SK-N-SH treated with all-trans-retinoic acid at 6 μM for 48 hours (cell line): ENCODE data around the gene FOXO3.

Experiments used
- ATAC-seq: fragments of 200-7000 bp; cut with Tn5 transposase; 3 replicates; pipeline ENCODE4 v1.9.1; 2020; ENCODE audit warnings: mild to moderate bottlenecking, moderate library complexity
- ARNTL ChIP-seq: fragments of 450-650 bp; formaldehyde crosslinking; IDR thresholded peaks from 2 replicates; pipeline ENCODE4 v1.5.0; 2020; ENCODE audit warnings: low read depth, mild to moderate bottlenecking, moderate library complexity, borderline replicate concordance
- BACH2 ChIP-seq: fragments of 250-450 bp; sonication (Bioruptor Pico); IDR thresholded peaks from 2 replicates; pipeline ENCODE4 v1.9.0; 2021; ENCODE audit warnings: mild to moderate bottlenecking, borderline replicate concordance
- ESRRG ChIP-seq: fragments of 250-450 bp; sonication (Bioruptor Pico); IDR thresholded peaks from 2 replicates; pipeline ENCODE4 v1.6.1; 2021; ENCODE audit warnings: mild to moderate bottlenecking
- ISL1 ChIP-seq: fragments of 250-450 bp; sonication (Bioruptor Pico); IDR thresholded peaks from 2 replicates; pipeline ENCODE4 v2.1.2; 2022; ENCODE audit warnings: mild to moderate bottlenecking, moderate library complexity
- OSR1 ChIP-seq: fragments of 250-450 bp; sonication (Bioruptor Pico); IDR thresholded peaks from 2 replicates; pipeline ENCODE4 v1.8.0; 2022; ENCODE audit warnings: moderate library complexity, mild to moderate bottlenecking, inconsistent platforms
- PPARA ChIP-seq: fragments of 250-450 bp; sonication (Bioruptor Pico); IDR thresholded peaks from 2 replicates; pipeline ENCODE4 v1.5.0; 2020; ENCODE audit warnings: mild to moderate bottlenecking, borderline replicate concordance
- SNAI2 ChIP-seq: fragments of 250-450 bp; sonication (Bioruptor Pico); IDR thresholded peaks from 2 replicates; pipeline ENCODE4 v1.5.0; 2020; ENCODE audit warnings: mild to moderate bottlenecking, moderate library complexity
- TCF4 ChIP-seq: fragments of 250-450 bp; sonication (Bioruptor Pico); IDR thresholded peaks from 2 replicates; pipeline ENCODE4 v1.8.0; 2021; ENCODE audit warnings: mild to moderate bottlenecking, moderate library complexity, borderline replicate concordance
- TOX ChIP-seq: fragments of 250-450 bp; sonication (Bioruptor Pico); IDR thresholded peaks from 2 replicates; pipeline ENCODE4 v1.8.0; 2021; ENCODE audit warnings: mild to moderate bottlenecking, moderate library complexity, borderline replicate concordance
- ZC3H10 ChIP-seq: fragments of 250-450 bp; sonication (Bioruptor Pico); IDR thresholded peaks from 2 replicates; pipeline ENCODE4 v1.5.1; 2021; ENCODE audit warnings: mild to moderate bottlenecking, moderate library complexity
- ZFP30 ChIP-seq: fragments of 450-650 bp; formaldehyde crosslinking; IDR thresholded peaks from 2 replicates; pipeline ENCODE4 v1.5.0; 2022; ENCODE audit warnings: mild to moderate bottlenecking, moderate library complexity
- ZNF565 ChIP-seq: fragments of 450-650 bp; formaldehyde crosslinking; conservative IDR thresholded peaks from 2 replicates; pipeline ENCODE4 v1.5.0; 2020; ENCODE audit warnings: low read depth, mild to moderate bottlenecking, moderate library complexity
- ZNF70 ChIP-seq: fragments of 450-650 bp; formaldehyde crosslinking; IDR thresholded peaks from 2 replicates; pipeline ENCODE4 v1.5.0; 2020; ENCODE audit warnings: mild to moderate bottlenecking, moderate library complexity
- ZNF8 ChIP-seq: fragments of 450-650 bp; formaldehyde crosslinking; IDR thresholded peaks from 2 replicates; pipeline ENCODE4 v1.5.0; 2020; ENCODE audit warnings: mild to moderate bottlenecking, moderate library complexity
- TF ChIP-seq, protein P1 (sequence below): fragments of 250-450 bp; sonication (Bioruptor Pico); IDR thresholded peaks from 2 replicates; pipeline ENCODE4 v1.5.1; 2020; ENCODE audit warnings: low read depth, mild to moderate bottlenecking, moderate library complexity
- TF ChIP-seq, protein P2 (sequence below): fragments of 250-450 bp; sonication (Bioruptor Pico); IDR thresholded peaks from 2 replicates; pipeline ENCODE4 v1.5.1; 2021; ENCODE audit warnings: mild to moderate bottlenecking, moderate library complexity
- TF ChIP-seq, protein P3 (sequence below): fragments of 250-450 bp; sonication (Bioruptor Pico); IDR thresholded peaks from 2 replicates; pipeline ENCODE4 v1.8.0; 2021; ENCODE audit warnings: low read depth, mild to moderate bottlenecking, moderate library complexity, borderline replicate concordance
- TF ChIP-seq, protein P4 (sequence below): fragments of 250-450 bp; sonication (Bioruptor Pico); IDR thresholded peaks from 2 replicates; pipeline ENCODE4 v1.8.0; 2020; ENCODE audit warnings: mild to moderate bottlenecking, moderate library complexity, borderline replicate concordance

The FOXO3 gene

DNA sequence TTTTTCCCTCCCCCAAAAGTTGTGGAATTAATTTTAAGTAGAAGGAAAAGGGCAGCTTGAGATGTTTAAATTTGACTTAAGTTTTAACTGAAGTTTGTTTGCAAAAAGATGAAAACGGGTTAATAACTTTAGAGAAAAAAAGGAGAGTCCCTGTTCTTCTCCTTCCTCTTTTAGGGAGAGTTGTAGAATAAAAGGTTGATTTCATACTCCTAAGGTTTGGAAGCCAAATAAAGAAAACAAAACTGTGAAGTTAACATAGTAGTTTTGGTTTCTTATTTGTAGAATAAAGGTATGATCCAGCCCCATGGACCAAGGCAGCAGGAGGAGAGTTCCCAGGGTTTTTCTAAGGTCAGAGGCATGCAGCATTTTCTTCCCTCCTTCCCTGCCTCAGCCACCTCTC is 33.4 kb downstream of the FOXO3 start (continued):
- TF ChIP-seq, protein P1, sequence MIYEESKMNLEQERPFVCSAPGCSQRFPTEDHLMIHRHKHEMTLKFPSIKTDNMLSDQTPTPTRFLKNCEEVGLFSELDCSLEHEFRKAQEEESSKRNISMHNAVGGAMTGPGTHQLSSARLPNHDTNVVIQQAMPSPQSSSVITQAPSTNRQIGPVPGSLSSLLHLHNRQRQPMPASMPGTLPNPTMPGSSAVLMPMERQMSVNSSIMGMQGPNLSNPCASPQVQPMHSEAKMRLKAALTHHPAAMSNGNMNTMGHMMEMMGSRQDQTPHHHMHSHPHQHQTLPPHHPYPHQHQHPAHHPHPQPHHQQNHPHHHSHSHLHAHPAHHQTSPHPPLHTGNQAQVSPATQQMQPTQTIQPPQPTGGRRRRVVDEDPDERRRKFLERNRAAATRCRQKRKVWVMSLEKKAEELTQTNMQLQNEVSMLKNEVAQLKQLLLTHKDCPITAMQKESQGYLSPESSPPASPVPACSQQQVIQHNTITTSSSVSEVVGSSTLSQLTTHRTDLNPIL, result no peak

DNA sequence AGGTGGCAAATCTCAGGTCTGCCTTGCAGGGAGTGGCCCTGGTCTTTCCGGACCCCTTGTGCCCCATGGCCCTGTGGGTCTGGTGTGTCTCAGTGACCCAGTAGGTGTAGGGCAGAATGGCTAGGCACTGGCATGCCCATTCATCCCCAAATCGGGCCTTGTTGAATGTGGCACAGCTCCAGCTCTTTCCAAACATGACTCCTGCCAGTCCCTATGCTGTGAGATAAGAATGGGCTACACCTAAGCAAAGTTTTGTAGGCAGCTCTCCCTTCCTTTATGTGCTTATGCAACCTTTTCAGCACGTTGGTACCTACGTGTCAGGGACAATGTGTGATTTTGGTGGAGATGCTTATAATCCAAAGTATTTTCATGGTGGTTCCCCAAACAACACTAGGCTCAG is 33.9 kb downstream of the FOXO3 start:
- TF ChIP-seq ESRRG (CRISPR knock-in tag) (no peak), TCF4 (CRISPR knock-in tag) (no peak), BACH2 (CRISPR knock-in tag) (no peak), ARNTL (CRISPR knock-in tag) (no peak), PPARA (no peak), ZC3H10 (no peak), ZNF565 (no peak), SNAI2 (no peak), ZFP30 (no peak), OSR1 (CRISPR knock-in tag) (no peak), TOX (no peak), ZNF8 (CRISPR knock-in tag) (no peak; the same call in 1 of the 2 replicates), ZNF70 (CRISPR knock-in tag) (no peak)
- TF ChIP-seq, protein P2, sequence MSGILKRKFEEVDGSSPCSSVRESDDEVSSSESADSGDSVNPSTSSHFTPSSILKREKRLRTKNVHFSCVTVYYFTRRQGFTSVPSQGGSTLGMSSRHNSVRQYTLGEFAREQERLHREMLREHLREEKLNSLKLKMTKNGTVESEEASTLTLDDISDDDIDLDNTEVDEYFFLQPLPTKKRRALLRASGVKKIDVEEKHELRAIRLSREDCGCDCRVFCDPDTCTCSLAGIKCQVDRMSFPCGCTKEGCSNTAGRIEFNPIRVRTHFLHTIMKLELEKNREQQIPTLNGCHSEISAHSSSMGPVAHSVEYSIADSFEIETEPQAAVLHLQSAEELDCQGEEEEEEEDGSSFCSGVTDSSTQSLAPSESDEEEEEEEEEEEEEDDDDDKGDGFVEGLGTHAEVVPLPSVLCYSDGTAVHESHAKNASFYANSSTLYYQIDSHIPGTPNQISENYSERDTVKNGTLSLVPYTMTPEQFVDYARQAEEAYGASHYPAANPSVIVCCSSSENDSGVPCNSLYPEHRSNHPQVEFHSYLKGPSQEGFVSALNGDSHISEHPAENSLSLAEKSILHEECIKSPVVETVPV, result no peak
- TF ChIP-seq, protein P1, result no peak
- TF ChIP-seq, protein P3, sequence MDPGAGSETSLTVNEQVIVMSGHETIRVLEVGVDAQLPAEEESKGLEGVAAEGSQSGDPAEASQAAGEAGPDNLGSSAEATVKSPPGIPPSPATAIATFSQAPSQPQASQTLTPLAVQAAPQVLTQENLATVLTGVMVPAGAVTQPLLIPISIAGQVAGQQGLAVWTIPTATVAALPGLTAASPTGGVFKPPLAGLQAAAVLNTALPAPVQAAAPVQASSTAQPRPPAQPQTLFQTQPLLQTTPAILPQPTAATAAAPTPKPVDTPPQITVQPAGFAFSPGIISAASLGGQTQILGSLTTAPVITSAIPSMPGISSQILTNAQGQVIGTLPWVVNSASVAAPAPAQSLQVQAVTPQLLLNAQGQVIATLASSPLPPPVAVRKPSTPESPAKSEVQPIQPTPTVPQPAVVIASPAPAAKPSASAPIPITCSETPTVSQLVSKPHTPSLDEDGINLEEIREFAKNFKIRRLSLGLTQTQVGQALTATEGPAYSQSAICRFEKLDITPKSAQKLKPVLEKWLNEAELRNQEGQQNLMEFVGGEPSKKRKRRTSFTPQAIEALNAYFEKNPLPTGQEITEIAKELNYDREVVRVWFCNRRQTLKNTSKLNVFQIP (CRISPR knock-in tag), result no peak
- ATAC-seq, result no peak

DNA sequence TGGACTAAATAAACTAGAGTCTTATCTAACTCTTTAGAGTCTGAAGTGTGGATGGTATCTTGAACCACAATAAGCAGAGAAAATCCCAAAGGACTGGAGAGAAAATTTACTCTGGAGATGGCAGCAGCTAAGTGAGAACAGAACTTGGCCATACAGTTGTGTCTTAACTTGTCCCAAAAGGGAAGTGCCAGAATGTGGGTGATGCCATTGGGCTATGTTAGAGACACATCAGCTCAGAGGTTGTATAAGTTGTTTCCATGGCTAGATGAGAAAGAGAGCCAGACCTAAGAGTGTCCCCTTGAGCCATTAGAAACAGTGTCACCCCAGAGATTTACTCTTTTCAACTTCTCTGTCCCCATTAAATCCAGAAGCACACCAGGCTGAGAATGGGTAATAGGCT is 36.2 kb downstream of the FOXO3 start:
- no peak for ATAC-seq
- TF ChIP-seq ISL1 (CRISPR knock-in tag) (no peak), TOX (no peak), PPARA (no peak), ZNF565 (no peak), SNAI2 (no peak), ESRRG (CRISPR knock-in tag) (no peak)
- TF ChIP-seq, protein P4, sequence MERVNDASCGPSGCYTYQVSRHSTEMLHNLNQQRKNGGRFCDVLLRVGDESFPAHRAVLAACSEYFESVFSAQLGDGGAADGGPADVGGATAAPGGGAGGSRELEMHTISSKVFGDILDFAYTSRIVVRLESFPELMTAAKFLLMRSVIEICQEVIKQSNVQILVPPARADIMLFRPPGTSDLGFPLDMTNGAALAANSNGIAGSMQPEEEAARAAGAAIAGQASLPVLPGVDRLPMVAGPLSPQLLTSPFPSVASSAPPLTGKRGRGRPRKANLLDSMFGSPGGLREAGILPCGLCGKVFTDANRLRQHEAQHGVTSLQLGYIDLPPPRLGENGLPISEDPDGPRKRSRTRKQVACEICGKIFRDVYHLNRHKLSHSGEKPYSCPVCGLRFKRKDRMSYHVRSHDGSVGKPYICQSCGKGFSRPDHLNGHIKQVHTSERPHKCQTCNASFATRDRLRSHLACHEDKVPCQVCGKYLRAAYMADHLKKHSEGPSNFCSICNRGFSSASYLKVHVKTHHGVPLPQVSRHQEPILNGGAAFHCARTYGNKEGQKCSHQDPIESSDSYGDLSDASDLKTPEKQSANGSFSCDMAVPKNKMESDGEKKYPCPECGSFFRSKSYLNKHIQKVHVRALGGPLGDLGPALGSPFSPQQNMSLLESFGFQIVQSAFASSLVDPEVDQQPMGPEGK (CRISPR knock-in tag), result no peak
- TF ChIP-seq, protein P2, result no peak

DNA sequence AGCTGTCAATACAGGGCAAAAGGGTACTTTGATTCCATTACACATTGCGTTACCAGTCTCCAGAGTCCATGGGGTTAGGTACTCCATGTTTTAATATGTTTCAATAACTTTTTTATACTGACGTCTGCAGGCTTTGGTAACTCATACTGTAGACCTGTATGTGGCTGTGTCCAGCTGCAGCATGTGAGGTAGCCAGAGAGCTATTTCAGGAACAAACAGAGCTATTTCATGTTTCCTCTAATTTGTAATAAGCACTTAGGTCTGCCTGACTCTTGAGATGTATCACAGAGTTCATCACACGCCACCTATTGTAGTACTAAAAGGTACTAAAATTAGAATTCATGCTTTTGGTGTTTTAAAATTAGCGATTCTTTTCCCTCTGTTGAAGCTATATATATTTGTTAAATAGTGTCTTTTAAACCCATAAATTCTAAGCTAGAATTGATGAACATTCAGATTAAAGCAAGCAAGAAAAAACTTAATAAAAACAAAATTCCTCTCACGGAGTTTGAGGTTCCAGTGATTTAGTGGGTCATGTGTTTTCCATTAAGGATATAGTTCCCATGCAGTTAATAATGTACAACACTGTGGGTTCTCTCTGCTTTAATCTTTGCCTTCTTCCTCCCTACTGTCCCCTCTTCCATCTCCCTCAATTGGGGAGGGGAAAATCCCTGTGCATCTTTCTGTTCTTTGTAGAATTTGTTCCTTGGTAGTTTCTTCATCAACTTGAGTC is 37.0 kb downstream of the FOXO3 start:
- peak; percentile 75 for ATAC-seq

More for the DNA sequence above, 37.0 kb downstream of the FOXO3 start:
- TF ChIP-seq TOX (no peak), ZFP30 (no peak), TCF4 (CRISPR knock-in tag) (no peak; the same call in 1 of the 2 replicates), OSR1 (CRISPR knock-in tag) (no peak)
- TF ChIP-seq, protein P1, result no peak
